NB4 (cell line): ENCODE data around the gene CALML3.

ENCODE experiments used
- CTCF ChIP-seq: IDR thresholded peaks from one replicate; pipeline ENCODE4 v1.5.1; 2012; ENCODE audit warnings: low read depth, low read length
- MAX ChIP-seq: IDR thresholded peaks from 2 replicates; pipeline ENCODE4 v1.6.1; 2011; ENCODE audit warnings: low read depth, low read length
- POLR2A ChIP-seq: IDR thresholded peaks from 2 replicates; pipeline ENCODE4 v1.6.1; 2011; ENCODE audit warnings: mild to moderate bottlenecking; ENCODE audit not compliant: insufficient read length; ENCODE audit errors: extremely low read depth

GRCh38 chr10:5537684-5538083 is 12.9 kb downstream of the CALML3 start:
- TF ChIP-seq CTCF (no peak), POLR2A (no peak), MAX (no peak)
